GM19240 (cell line): ENCODE results near the gene PLPPR1.
"Not testable (repeated sequence)": the region's sequence is repeated elsewhere in the genome, so short reads cannot be mapped to it uniquely, and the experiment has no call there.

ENCODE experiments used
- DNase-seq: peaks from one replicate; pipeline ENCODE4 v3.0.0; 2011; ENCODE audit warnings: low spot score; ENCODE audit not compliant: insufficient read length

The PLPPR1 gene

GRCh38 chr9:101121836-101122399 is 93.4 kb downstream of the PLPPR1 start:
- DNase-seq: no peak

GRCh38 chr9:101126556-101126955 is 98.0 kb downstream of the PLPPR1 start:
- no peak for DNase-seq

- not testable (repeated sequence) for DNase-seq
Observed at GRCh38 chr9:101127369-101127768, 98.8 kb downstream of the PLPPR1 start.

GRCh38 chr9:101128623-101129022 is 100.1 kb downstream of the PLPPR1 start:
- no peak for DNase-seq

GRCh38 chr9:101130054-101130453 is 101.5 kb downstream of the PLPPR1 start:
- no peak for DNase-seq

- DNase-seq: no peak
Observed at GRCh38 chr9:101131326-101131725, 102.8 kb downstream of the PLPPR1 start.

GRCh38 chr9:101132801-101133200 is 104.3 kb downstream of the PLPPR1 start:
- no peak for DNase-seq

- DNase-seq: no peak
Observed at GRCh38 chr9:101138509-101138908, 110.0 kb downstream of the PLPPR1 start.

GRCh38 chr9:101139082-101139481 is 110.6 kb downstream of the PLPPR1 start:
- DNase-seq: no peak

GRCh38 chr9:101140764-101141163 is 112.2 kb downstream of the PLPPR1 start:
- DNase-seq: no peak

GRCh38 chr9:101146508-101146907 is 118.0 kb downstream of the PLPPR1 start:
- DNase-seq: no peak

- DNase-seq: no peak
Observed at GRCh38 chr9:101148344-101148743, 119.8 kb downstream of the PLPPR1 start.

GRCh38 chr9:101158361-101158760 is 129.8 kb downstream of the PLPPR1 start:
- DNase-seq: no peak

GRCh38 chr9:101162231-101162630 is 133.7 kb downstream of the PLPPR1 start:
- DNase-seq: no peak

- DNase-seq: no peak
Observed at GRCh38 chr9:101165131-101165530, 136.6 kb downstream of the PLPPR1 start.

- no peak for DNase-seq
Observed at GRCh38 chr9:101167490-101168134, 139.1 kb downstream of the PLPPR1 start.

GRCh38 chr9:101172616-101173015 is 144.1 kb downstream of the PLPPR1 start:
- no peak for DNase-seq

- DNase-seq: no peak
Observed at GRCh38 chr9:101173907-101174306, 145.4 kb downstream of the PLPPR1 start.

GRCh38 chr9:101176384-101176783 is 147.9 kb downstream of the PLPPR1 start:
- DNase-seq: no peak

- no peak for DNase-seq
Observed at GRCh38 chr9:101184813-101185278, 156.3 kb downstream of the PLPPR1 start.

GRCh38 chr9:101191723-101192122 is 163.2 kb downstream of the PLPPR1 start:
- no peak for DNase-seq

GRCh38 chr9:101197026-101197425 is 168.5 kb downstream of the PLPPR1 start:
- no peak for DNase-seq

GRCh38 chr9:101200852-101201251 is 172.3 kb downstream of the PLPPR1 start:
- DNase-seq: no peak
